PC-3 (cell line): Measurements from ENCODE around the gene LRCOL1.

Experiments used
- CTCF ChIP-seq: fragments of 300-600 bp; sonication (generic); conservative IDR thresholded peaks from 2 replicates; pipeline ENCODE4 v1.5.1; 2017; ENCODE audit warnings: antibody characterized with exemption, low read depth, mild to moderate bottlenecking, low read length
- EZH2 ChIP-seq: fragments of 300-600 bp; sonication (generic); IDR thresholded peaks from one replicate; pipeline ENCODE4 v1.6.1; 2017; ENCODE audit warnings: antibody characterized with exemption, mild to moderate bottlenecking, low read length; ENCODE audit not compliant: unreplicated experiment
- EZH2phosphoT487 ChIP-seq: fragments of 300-600 bp; sonication (generic); IDR thresholded peaks from 2 replicates; pipeline ENCODE4 v1.6.1; 2018; ENCODE audit warnings: mild to moderate bottlenecking, antibody characterized with exemption, low read length, borderline replicate concordance

- no peak for TF ChIP-seq CTCF
- TF ChIP-seq EZH2, result no peak
- no peak for TF ChIP-seq EZH2phosphoT487
Observed at GRCh38 chr12:132592282-132592970, 18.0 kb downstream of the LRCOL1 start.
